ENCODE results near the gene ITGB4.

Gene ITGB4

GRCh38 chr17:75762513-75763268 is 41.4 kb downstream of the ITGB4 start:
- Mint-ChIP-seq H3K27me3 (no peaks in the 10 kb centered on the region), H3K4me3 (no peak overlapping the region), H3K9me3 (no peaks in the 10 kb centered on the region), H3K4me1 (ENCODE audit: low read depth) (peaks cover 15% of the 10 kb centered on the region), H3K27ac (no peak overlapping the region), H3K36me3 (ENCODE audit: low read depth) (no peaks in the 10 kb centered on the region)

- no peak overlapping the region for H3K4me3 Mint-ChIP-seq
- peaks cover 15% of the 10 kb centered on the region for H3K4me1 Mint-ChIP-seq (ENCODE audit: low read depth)
- H3K36me3 Mint-ChIP-seq (ENCODE audit: low read depth), result no peaks in the 10 kb centered on the region
- no peaks in the 10 kb centered on the region for H3K9me3 Mint-ChIP-seq
- no peak overlapping the region for H3K27ac Mint-ChIP-seq
- no peaks in the 10 kb centered on the region for H3K27me3 Mint-ChIP-seq
Observed at GRCh38 chr17:75763269-75763607, 42.0 kb downstream of the ITGB4 start.

- Mint-ChIP-seq H3K27me3 (no peaks in the 10 kb centered on the region), H3K4me3 (peak overlapping the region; percentile 82), H3K9me3 (no peaks in the 10 kb centered on the region), H3K4me1 (ENCODE audit: low read depth) (peaks cover 15% of the 10 kb centered on the region), H3K27ac (peak overlapping the region; percentile 36), H3K36me3 (ENCODE audit: low read depth) (no peaks in the 10 kb centered on the region)
Observed at GRCh38 chr17:75763613-75764416, 42.6 kb downstream of the ITGB4 start.

DNA sequence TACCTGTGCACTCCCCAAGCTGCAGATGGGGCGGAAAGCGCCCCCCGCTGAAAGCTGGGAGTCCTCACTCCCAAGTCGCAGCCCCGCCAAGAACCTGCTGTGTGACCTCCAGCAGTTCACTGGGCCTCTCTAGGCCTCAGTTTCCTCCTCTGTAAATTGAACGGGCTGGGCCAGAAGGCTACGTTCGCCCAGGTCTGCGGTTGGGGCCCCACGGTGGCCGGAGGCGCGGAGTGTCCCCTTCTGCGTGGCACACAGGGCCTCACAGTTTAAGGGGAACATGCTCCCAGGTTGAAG is 43.1 kb downstream of the ITGB4 start:
- Mint-ChIP-seq H3K27me3 (no peaks in the 10 kb centered on the region), H3K36me3 (ENCODE audit: low read depth) (no peaks in the 10 kb centered on the region), H3K4me3 (peak overlapping the region; percentile 82), H3K27ac (peak overlapping the region; percentile 71), H3K9me3 (no peaks in the 10 kb centered on the region), H3K4me1 (ENCODE audit: low read depth) (peaks cover 15% of the 10 kb centered on the region)

DNA sequence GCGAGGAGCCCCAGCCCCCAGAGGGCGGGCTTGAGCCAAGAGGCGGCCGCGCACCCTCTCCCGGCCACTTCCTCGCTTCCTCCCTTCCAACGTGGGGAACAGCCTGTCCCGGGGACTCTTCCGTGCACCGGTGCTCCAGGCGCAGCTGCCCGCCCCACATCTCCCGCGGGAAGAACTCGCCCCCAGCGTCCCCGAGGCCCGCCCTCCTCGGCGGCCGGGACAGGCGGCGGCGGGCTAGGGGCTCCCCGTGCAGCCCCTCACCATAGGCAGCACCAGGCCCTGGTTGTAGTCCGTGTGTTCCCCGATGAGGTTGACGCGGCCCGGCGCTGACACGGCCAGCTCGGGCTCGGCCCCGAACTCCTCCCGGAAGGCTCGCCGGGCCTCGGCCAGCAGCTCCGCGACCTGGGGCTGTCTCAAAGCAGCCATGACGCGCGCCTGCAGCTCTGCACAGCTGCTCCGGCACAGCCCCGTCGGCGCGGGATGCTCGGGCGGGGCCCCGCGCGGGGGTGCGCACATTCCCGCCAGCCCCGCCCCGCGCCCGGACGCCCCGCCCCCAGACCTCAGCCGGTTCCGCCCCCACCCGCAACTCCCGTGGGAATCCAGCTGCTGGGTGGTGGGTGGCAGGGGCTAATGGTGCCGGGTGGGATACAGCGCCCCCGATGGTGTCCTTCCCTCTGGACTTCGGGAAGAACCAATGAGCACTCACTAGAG is 43.6 kb downstream of the ITGB4 start, which contains the start of gene GALK1:
TSS of gene GALK1 (minus strand) at position 482 of the 711 bp plus-strand sequence. CDS start at position 426, 56 bp downstream.
- Mint-ChIP-seq H3K27me3 (no peaks in the 10 kb centered on the region), H3K4me1 (ENCODE audit: low read depth) (peaks cover 15% of the 10 kb centered on the region), H3K27ac (peak within 1 kb of the TSS; percentile 71), H3K36me3 (ENCODE audit: low read depth) (no peaks in the 10 kb centered on the region), H3K9me3 (no peaks in the 10 kb centered on the region), H3K4me3 (peak within 1 kb of the TSS; percentile 82)

- Mint-ChIP-seq H3K4me3 (no peak overlapping the region), H3K4me1 (ENCODE audit: low read depth) (peaks cover 15% of the 10 kb centered on the region), H3K27ac (no peak overlapping the region), H3K27me3 (no peaks in the 10 kb centered on the region), H3K9me3 (no peaks in the 10 kb centered on the region), H3K36me3 (ENCODE audit: low read depth) (no peaks in the 10 kb centered on the region)
Observed at GRCh38 chr17:75765981-75766380, 44.7 kb downstream of the ITGB4 start.

- Mint-ChIP-seq H3K27ac (no peak overlapping the region), H3K4me3 (no peak overlapping the region), H3K36me3 (ENCODE audit: low read depth) (no peaks in the 10 kb centered on the region), H3K4me1 (ENCODE audit: low read depth) (peaks cover 14% of the 10 kb centered on the region), H3K27me3 (no peaks in the 10 kb centered on the region), H3K9me3 (no peaks in the 10 kb centered on the region)
Observed at GRCh38 chr17:75767881-75768280, 46.6 kb downstream of the ITGB4 start.

DNA sequence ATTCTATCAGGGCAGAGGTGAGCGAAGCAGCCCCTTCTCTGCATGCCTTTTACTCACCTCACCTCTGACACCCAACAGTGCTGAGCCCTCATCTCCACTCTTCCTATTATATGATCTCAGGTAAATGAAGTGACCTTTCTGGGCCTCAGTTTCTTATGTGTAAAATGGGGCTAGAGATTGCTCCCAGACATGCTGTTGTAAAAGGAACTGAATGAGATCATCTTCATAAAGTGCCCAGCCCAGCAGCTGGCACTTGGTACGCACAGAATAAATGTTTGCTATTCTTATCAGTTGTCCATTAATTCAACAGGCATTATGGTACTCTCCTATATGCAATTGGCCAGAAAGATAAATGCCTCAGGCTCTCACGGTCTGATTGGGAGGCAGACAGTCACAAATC is 48.3 kb downstream of the ITGB4 start:
- Mint-ChIP-seq H3K36me3 (ENCODE audit: low read depth) (no peaks in the 10 kb centered on the region), H3K4me3 (no peak overlapping the region), H3K27ac (no peak overlapping the region), H3K4me1 (ENCODE audit: low read depth) (peaks cover 3% of the 10 kb centered on the region), H3K27me3 (no peaks in the 10 kb centered on the region), H3K9me3 (no peaks in the 10 kb centered on the region)

GRCh38 chr17:75771334-75772281 is 50.3 kb downstream of the ITGB4 start:
- peaks cover 17% of the 10 kb centered on the region for H3K4me1 Mint-ChIP-seq (ENCODE audit: low read depth)
- H3K36me3 Mint-ChIP-seq (ENCODE audit: low read depth), result peaks cover 12% of the 10 kb centered on the region
- H3K27me3 Mint-ChIP-seq, result no peaks in the 10 kb centered on the region
- no peaks in the 10 kb centered on the region for H3K9me3 Mint-ChIP-seq
- H3K4me3 Mint-ChIP-seq, result no peak overlapping the region
- H3K27ac Mint-ChIP-seq, result peak overlapping the region; percentile 9

DNA sequence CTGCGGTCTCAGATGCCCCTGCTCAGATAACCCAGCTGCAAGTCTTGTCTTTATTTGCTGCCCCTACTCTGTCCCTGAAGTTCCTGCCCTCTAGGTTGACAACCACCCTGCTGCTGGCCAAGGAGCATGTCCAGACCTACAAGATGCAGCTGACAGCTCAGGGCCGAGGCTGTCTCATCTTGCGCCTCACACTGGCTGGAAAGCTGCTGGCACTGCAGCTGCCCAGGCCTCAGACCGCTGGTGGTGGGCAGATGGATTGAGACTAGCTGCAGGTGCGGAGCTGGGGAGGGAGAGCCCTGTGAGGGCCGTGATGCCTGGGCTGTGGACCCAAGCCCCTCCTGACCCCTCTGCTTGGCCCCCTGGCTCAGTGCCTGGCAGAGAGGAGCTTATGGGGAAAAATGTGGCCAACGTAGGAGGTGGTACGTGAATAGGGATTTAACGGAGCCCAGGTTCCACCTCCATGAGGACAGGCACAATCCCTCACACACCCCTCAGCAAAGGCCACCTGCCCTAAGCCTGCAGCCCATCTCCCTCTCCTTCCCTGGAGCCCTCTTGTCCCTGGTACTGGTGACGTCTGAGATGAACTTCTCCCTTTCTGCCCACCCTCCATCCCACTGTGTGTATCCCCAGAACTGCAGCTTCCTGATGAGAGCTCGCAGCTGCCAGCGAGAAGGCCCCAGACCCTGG is 52.0 kb downstream of the ITGB4 start:
- H3K4me1 Mint-ChIP-seq (ENCODE audit: low read depth), result peaks cover 31% of the 10 kb centered on the region
- H3K27ac Mint-ChIP-seq, result no peak overlapping the region
- H3K4me3 Mint-ChIP-seq, result no peak overlapping the region
- H3K36me3 Mint-ChIP-seq (ENCODE audit: low read depth), result peaks cover 28% of the 10 kb centered on the region
- H3K9me3 Mint-ChIP-seq, result no peaks in the 10 kb centered on the region
- H3K27me3 Mint-ChIP-seq, result no peaks in the 10 kb centered on the region

DNA sequence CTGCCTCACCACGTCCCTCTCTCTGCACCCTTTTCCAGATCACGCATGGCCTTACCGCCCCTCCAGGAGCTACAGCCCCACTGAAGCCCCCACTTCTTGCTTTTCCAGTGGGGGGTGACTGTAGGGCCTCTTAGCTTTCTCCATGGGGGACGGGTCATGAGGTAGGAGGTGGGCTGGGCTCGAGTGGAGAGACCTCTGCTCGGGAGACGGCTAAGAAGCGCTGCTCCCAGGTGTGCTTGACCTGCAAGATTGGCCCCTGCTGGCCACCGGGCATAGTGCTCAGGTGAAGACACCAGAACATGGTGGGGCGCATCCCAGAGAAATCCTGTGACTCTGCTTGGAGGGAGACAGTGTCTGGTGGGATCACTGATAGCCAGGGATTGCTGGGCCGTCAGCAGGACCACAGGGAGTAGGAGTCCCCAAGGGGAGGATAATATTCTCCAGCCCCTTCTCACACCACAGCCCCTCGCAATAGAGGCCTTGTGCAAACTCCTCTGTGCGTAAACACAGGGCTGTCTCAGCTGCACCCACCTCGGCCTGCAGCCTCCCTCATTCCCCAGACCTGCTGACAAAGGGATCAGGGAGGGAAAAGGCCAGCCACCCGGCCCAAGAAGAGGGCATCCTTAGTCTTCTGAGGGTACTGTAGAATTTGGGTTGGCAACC is 52.7 kb downstream of the ITGB4 start:
- H3K4me3 Mint-ChIP-seq, result no peak overlapping the region
- H3K36me3 Mint-ChIP-seq (ENCODE audit: low read depth), result peaks cover 35% of the 10 kb centered on the region
- H3K4me1 Mint-ChIP-seq (ENCODE audit: low read depth), result peaks cover 31% of the 10 kb centered on the region
- H3K27me3 Mint-ChIP-seq, result no peaks in the 10 kb centered on the region
- no peaks in the 10 kb centered on the region for H3K9me3 Mint-ChIP-seq
- no peak overlapping the region for H3K27ac Mint-ChIP-seq

- H3K4me1 Mint-ChIP-seq (ENCODE audit: low read depth), result peaks cover 32% of the 10 kb centered on the region
- H3K9me3 Mint-ChIP-seq, result no peaks in the 10 kb centered on the region
- H3K27me3 Mint-ChIP-seq, result no peaks in the 10 kb centered on the region
- no peak overlapping the region for H3K27ac Mint-ChIP-seq
- no peak overlapping the region for H3K4me3 Mint-ChIP-seq
- peaks cover 36% of the 10 kb centered on the region for H3K36me3 Mint-ChIP-seq (ENCODE audit: low read depth)
Observed at GRCh38 chr17:75774471-75774990, 53.3 kb downstream of the ITGB4 start.

DNA sequence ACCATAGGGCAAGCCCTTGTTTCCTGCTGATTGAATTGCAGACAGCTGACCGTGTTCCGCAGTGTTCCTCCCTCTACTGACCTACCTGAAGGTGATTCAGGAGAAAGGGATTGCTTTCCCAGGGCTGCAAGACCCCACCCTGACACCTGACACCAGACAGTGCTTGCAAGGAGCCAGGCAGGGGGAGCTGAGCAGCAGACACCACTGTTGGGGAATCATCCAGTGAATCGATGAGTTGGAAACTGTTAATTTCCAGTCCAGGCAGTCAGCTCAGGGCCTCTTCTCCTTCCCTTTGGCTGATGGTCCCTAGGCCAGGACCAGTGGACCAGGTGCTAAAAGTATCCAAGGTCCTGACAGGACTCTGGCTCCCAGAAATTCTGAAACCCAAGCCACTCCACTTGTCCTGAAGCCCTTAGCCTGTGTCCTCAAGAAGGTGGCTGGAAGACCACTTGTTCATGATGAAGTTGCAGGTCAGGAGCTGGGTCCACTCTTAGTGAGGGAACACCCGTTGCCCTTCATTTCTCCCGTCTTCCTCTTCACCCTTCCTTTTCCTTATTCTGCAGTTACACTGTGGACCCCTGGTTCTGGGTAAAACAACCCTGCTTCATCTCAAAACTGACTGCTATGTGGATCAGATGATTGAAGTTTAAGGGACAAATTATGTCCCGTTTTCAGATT is 53.9 kb downstream of the ITGB4 start:
- H3K4me3 Mint-ChIP-seq, result peak overlapping the region; percentile 51
- peaks cover 38% of the 10 kb centered on the region for H3K4me1 Mint-ChIP-seq (ENCODE audit: low read depth)
- H3K27ac Mint-ChIP-seq, result peak overlapping the region; percentile 53

More for the DNA sequence above, 53.9 kb downstream of the ITGB4 start:
- peaks cover 40% of the 10 kb centered on the region for H3K36me3 Mint-ChIP-seq (ENCODE audit: low read depth)
- H3K27me3 Mint-ChIP-seq, result no peaks in the 10 kb centered on the region
- no peaks in the 10 kb centered on the region for H3K9me3 Mint-ChIP-seq
